Measurements from ENCODE around the gene HERC3.

DNA sequence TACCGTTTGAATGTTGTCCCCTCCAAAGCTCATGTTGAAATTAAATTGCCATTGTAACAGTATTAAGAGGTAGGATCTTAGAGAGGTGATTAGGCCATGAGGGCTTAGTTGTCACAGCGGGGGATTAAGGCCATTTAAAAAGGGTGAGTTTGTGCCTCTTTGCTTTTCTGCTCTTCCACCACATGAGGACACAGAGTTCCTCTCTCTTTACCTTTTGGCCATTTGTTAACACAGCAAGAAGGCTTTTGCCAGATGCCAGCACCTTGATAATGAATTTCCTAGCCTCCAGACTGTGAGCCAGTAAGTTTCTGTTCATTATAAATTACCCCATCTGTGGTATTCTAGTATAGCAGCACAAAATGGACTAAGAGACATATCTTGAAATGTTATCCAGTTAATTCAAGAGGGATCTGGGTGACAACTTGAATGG, 7.8 kb upstream of the HERC3 start:
- TF ChIP-seq, protein P1, sequence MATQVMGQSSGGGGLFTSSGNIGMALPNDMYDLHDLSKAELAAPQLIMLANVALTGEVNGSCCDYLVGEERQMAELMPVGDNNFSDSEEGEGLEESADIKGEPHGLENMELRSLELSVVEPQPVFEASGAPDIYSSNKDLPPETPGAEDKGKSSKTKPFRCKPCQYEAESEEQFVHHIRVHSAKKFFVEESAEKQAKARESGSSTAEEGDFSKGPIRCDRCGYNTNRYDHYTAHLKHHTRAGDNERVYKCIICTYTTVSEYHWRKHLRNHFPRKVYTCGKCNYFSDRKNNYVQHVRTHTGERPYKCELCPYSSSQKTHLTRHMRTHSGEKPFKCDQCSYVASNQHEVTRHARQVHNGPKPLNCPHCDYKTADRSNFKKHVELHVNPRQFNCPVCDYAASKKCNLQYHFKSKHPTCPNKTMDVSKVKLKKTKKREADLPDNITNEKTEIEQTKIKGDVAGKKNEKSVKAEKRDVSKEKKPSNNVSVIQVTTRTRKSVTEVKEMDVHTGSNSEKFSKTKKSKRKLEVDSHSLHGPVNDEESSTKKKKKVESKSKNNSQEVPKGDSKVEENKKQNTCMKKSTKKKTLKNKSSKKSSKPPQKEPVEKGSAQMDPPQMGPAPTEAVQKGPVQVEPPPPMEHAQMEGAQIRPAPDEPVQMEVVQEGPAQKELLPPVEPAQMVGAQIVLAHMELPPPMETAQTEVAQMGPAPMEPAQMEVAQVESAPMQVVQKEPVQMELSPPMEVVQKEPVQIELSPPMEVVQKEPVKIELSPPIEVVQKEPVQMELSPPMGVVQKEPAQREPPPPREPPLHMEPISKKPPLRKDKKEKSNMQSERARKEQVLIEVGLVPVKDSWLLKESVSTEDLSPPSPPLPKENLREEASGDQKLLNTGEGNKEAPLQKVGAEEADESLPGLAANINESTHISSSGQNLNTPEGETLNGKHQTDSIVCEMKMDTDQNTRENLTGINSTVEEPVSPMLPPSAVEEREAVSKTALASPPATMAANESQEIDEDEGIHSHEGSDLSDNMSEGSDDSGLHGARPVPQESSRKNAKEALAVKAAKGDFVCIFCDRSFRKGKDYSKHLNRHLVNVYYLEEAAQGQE (IDR thresholded peaks at IDR 0.05; ENCODE audit: unreplicated experiment), result no peak
- TF ChIP-seq EZH2 (IDR thresholded peaks at IDR 0.05; ENCODE audit: low read depth, unreplicated experiment) (no peak), POLR2AphosphoS5 (IDR thresholded peaks at IDR 0.05; ENCODE audit: low read depth) (no peak), ZNF114 (CRISPR knock-in tag; IDR thresholded peaks at IDR 0.05) (no peak), STAT1 (IDR thresholded peaks at IDR 0.05; ENCODE audit: unreplicated experiment) (no peak), JUNB (IDR thresholded peaks at IDR 0.05; ENCODE audit: unreplicated experiment) (no peak), EZH2phosphoT487 (IDR thresholded peaks at IDR 0.05; ENCODE audit: unreplicated experiment) (no peak)
- TF ChIP-seq, protein P2, sequence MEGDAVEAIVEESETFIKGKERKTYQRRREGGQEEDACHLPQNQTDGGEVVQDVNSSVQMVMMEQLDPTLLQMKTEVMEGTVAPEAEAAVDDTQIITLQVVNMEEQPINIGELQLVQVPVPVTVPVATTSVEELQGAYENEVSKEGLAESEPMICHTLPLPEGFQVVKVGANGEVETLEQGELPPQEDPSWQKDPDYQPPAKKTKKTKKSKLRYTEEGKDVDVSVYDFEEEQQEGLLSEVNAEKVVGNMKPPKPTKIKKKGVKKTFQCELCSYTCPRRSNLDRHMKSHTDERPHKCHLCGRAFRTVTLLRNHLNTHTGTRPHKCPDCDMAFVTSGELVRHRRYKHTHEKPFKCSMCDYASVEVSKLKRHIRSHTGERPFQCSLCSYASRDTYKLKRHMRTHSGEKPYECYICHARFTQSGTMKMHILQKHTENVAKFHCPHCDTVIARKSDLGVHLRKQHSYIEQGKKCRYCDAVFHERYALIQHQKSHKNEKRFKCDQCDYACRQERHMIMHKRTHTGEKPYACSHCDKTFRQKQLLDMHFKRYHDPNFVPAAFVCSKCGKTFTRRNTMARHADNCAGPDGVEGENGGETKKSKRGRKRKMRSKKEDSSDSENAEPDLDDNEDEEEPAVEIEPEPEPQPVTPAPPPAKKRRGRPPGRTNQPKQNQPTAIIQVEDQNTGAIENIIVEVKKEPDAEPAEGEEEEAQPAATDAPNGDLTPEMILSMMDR (conservative IDR thresholded peaks at IDR 0.05; ENCODE audit: low read depth in 2 of 2), result no peak
- TF ChIP-seq, protein P3, sequence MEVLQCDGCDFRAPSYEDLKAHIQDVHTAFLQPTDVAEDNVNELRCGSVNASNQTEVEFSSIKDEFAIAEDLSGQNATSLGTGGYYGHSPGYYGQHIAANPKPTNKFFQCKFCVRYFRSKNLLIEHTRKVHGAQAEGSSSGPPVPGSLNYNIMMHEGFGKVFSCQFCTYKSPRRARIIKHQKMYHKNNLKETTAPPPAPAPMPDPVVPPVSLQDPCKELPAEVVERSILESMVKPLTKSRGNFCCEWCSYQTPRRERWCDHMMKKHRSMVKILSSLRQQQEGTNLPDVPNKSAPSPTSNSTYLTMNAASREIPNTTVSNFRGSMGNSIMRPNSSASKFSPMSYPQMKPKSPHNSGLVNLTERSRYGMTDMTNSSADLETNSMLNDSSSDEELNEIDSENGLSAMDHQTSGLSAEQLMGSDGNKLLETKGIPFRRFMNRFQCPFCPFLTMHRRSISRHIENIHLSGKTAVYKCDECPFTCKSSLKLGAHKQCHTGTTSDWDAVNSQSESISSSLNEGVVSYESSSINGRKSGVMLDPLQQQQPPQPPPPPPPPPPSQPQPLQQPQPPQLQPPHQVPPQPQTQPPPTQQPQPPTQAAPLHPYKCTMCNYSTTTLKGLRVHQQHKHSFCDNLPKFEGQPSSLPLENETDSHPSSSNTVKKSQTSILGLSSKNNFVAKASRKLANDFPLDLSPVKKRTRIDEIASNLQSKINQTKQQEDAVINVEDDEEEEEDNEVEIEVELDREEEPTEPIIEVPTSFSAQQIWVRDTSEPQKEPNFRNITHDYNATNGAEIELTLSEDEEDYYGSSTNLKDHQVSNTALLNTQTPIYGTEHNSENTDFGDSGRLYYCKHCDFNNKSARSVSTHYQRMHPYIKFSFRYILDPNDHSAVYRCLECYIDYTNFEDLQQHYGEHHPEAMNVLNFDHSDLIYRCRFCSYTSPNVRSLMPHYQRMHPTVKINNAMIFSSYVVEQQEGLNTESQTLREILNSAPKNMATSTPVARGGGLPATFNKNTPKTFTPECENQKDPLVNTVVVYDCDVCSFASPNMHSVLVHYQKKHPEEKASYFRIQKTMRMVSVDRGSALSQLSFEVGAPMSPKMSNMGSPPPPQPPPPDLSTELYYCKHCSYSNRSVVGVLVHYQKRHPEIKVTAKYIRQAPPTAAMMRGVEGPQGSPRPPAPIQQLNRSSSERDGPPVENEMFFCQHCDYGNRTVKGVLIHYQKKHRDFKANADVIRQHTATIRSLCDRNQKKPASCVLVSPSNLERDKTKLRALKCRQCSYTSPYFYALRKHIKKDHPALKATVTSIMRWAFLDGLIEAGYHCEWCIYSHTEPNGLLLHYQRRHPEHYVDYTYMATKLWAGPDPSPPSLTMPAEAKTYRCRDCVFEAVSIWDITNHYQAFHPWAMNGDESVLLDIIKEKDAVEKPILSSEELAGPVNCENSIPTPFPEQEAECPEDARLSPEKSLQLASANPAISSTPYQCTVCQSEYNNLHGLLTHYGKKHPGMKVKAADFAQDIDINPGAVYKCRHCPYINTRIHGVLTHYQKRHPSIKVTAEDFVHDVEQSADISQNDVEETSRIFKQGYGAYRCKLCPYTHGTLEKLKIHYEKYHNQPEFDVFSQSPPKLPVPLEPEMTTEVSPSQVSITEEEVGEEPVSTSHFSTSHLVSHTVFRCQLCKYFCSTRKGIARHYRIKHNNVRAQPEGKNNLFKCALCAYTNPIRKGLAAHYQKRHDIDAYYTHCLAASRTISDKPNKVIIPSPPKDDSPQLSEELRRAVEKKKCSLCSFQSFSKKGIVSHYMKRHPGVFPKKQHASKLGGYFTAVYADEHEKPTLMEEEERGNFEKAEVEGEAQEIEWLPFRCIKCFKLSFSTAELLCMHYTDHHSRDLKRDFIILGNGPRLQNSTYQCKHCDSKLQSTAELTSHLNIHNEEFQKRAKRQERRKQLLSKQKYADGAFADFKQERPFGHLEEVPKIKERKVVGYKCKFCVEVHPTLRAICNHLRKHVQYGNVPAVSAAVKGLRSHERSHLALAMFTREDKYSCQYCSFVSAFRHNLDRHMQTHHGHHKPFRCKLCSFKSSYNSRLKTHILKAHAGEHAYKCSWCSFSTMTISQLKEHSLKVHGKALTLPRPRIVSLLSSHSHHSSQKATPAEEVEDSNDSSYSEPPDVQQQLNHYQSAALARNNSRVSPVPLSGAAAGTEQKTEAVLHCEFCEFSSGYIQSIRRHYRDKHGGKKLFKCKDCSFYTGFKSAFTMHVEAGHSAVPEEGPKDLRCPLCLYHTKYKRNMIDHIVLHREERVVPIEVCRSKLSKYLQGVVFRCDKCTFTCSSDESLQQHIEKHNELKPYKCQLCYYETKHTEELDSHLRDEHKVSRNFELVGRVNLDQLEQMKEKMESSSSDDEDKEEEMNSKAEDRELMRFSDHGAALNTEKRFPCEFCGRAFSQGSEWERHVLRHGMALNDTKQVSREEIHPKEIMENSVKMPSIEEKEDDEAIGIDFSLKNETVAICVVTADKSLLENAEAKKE (CRISPR knock-in tag; IDR thresholded peaks at IDR 0.05), result no peak
